NCI-H2029 treated with DMSO at 0.1 percent for 48 hours (cell line): ENCODE measurements around the gene FADD.

Experiments
- DNase-seq: peaks from one replicate; lab custom pipeline; 2025; lab: John Stamatoyannopoulos, UW

Gene FADD, protein sequence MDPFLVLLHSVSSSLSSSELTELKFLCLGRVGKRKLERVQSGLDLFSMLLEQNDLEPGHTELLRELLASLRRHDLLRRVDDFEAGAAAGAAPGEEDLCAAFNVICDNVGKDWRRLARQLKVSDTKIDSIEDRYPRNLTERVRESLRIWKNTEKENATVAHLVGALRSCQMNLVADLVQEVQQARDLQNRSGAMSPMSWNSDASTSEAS

GRCh38 chr11:70202920-70203750, at the start of gene FADD:
TSS of gene FADD (plus strand) at chr11:70203296. CDS start at chr11:70203460, 164 bp downstream.
- DNase-seq: peak; percentile 90

DNA sequence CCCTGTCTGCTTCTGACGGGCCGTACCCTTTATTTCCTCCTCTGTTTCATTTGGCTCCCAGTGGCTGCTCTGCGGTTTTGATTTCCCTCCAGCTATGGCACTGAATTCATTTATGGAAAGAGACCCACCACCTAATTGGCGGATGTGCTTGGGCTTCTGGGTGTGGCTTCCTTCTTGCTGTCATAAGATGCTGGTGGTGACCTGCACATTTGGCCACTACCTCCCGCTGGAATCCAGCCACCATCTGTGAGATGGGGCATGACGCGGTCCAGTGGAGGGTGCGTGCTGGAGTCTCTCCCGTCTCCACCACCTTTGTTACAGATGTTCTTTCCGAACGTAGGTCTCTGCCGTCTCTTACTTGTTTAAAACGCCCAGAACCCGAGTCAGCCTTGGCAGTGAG, 47.7 kb upstream of the FADD start:
- no peak for DNase-seq

DNA sequence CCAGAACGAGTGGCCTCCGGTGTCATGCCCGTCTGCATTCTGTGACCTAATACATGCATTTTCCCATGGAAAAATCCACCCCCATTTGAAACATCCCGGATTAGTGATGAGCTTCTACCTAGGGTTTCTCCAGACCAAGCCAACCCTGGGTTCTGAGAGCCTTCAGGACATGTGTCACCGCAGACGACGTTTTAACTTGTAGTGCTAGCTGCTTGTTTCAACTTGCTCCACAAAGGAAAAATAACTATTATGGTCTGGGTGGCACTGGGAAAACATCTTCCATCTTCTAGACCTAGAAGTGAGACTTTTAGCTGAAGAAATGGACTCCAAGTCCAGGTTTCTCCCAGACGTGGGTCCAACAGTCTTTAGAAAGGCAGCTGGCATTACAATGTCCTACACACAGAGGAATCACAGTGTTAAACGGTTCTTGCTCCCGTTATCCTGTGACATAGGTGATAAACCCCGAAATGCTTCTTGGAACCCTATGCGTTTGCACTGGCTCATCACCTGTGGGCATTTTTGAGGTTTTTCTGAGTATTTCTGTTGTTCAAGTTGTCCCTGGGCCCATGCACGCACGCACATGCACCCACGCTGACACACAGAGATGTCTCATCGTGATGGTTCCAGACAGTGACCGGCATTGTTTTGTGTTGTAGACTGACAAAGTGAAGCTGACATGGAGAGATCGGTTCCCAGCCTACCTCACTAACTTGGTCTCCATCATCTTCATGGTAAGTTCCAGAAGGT, 46.6 kb upstream of the FADD start:
- no peak for DNase-seq

GRCh38 chr11:70158201-70158600, 44.9 kb upstream of the FADD start:
- DNase-seq: no peak

- DNase-seq: no peak
These were observed 44.2 kb upstream of the FADD start for GRCh38 chr11:70158757-70159389.

GRCh38 chr11:70159627-70160570, 43.2 kb upstream of the FADD start:
- no peak for DNase-seq

- no peak for DNase-seq
These were observed 42.0 kb upstream of the FADD start for GRCh38 chr11:70161043-70161625.

DNA sequence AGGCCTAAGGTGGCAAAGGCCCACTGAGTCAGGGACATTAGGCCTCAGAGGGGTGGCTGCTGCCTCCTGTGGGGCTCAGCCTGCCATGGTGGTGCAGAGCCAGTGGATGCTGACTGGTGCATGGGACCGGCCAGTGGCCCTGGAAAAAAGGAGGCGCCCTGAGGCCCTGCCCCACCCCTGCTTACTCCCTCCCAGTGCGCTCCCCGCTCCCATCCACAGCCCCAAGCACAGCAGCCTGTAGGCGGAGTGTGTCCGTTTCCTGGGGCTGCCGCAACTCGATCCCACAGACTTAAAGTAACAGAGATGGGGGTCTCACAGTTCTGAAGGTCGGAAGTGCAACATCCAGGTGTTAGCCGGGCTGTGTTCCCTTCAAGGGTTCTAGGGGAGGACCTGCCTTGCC, 38.4 kb upstream of the FADD start:
- no peak for DNase-seq

DNA sequence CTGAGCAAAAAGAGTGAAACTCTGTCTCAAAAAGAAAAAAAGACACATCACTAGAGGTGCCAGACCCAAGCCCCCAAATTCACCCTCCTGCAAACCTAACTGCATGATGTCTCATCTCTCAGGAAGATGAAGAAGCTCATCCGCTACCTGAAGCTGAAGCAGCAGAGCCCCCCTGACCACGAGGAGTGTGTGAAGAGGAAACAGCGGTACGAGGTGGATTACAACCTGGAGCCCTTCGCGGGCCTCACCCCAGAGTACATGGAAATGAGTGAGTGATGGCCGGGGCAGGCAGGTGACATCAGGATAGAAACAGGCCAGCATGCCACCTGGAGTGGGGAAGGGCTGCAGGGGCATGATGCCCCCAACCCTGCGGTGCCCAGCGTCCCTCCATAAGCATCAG, 36.0 kb upstream of the FADD start:
- DNase-seq: no peak

- DNase-seq: no peak
These were observed 35.2 kb upstream of the FADD start for GRCh38 chr11:70167723-70168404.

- DNase-seq: no peak
These were observed 34.7 kb upstream of the FADD start for GRCh38 chr11:70168405-70168754.

DNA sequence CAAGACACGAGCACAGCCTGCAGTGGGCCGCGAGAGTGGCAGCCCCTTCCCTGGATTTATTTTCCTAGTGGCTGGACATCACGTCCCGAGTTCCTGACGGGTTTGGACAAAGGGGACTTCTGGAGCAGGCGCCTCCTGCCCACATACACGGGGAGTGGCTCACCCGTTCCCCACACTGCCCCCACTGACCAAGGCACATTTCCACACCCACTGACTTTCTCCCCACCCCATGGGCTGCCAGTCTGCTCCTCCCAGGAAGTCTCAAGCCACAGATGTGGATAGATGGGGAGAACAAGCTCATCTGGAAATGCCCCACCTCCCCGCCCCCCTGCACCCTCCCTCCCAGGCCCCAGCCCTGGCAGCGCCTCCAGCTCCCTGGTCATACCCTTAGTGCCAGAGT, 34.0 kb upstream of the FADD start:
- DNase-seq: no peak

GRCh38 chr11:70169632-70170031, 33.5 kb upstream of the FADD start:
- no peak for DNase-seq

DNA sequence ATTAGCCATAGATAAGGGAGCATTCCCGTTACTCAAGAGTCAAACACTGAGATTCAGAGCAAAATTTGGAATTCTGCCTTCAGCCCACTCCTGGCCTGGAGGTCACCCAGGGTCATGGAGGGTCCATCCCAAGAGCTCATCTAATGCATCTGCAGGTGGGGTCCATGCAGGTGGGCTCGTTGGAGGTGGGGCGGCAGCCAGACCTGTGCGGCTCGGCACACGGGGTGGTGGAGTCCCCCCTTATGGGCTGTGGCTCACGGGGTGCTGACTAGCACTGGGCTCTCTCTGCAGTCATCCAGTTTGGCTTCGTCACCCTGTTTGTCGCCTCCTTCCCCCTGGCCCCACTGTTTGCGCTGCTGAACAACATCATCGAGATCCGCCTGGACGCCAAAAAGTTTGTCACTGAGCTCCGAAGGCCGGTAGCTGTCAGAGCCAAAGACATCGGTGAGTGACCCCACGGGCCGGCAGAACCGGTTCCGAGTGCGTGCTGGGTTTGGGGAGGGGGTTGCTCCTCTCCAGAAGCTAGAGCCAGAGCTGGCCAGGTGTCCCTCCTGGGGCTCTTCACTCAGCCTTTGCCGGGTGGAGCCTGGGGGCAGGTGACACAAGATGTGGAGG, 32.4 kb upstream of the FADD start:
- DNase-seq: no peak

DNA sequence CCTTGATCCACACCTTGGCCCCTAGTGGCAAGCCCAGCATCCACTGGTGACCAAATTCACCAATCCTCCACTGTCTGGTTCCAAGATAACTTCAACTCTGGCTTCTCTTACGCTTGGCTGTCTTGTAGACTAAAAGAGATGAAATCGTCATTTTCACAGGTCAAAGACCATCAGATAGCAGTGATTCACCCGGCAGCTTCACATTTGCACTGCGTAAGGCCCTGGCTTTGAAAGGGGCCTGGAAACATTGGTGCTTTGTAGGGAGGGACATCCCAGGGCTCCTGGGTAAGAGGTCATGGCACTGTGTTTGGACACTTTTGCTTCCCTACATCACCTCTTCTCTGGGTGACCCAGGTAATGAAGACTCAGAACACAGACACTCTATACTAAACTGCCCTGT, 30.1 kb upstream of the FADD start:
- DNase-seq: no peak

- DNase-seq: no peak
These were observed 28.4 kb upstream of the FADD start for GRCh38 chr11:70174547-70175235.

DNA sequence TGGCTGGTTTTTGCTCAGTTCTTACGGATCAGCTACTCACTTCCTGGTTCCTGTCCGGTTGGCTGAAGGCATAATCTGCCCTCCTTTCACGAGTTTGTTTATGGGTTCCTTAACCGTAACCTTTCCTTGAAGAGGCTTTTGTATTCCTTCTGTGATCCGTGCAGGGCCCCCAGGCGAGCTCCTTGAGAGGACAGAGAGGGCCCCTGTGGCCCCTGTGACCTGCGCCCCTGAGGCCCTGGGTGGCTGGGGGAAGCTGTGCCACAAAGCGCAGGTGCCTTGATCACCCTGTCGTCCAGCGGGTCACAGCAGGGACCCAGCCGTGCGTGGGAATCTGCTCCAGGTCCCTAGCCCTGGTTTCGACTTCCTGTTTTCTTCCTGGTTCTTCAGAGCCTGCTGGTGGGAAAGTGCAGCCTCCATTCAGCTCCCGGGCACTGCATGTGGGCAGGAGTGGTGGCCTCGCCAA, 27.8 kb upstream of the FADD start:
- DNase-seq: no peak

- no peak for DNase-seq
These were observed 26.0 kb upstream of the FADD start for GRCh38 chr11:70176940-70177689.

DNA sequence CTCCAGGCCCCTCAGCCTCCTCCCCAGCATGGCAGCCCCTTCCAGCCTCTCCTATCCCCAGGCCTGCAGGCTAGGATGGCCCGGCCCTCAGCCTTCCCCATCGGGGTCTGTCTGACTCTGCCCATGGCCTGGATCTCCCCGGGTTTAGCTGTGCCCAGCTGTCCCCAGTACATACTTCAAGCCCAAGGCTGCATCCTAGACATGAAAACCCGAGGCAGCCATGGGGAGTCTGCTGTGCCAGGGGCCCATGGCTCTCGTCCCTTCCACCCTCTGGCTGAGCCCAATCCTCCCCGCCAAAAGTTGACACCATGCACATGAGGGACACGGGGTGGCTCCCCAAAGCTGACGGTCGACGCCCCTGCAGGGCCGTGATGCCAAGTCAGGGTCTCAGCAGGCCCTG, 22.2 kb upstream of the FADD start:
- DNase-seq: no peak
